ENCODE data around the gene CTIF. TPM values are rescaled to one million over a fixed set of nuclear protein-coding genes. Genes with fewer than 3 reads are reported as not detected.
"Not testable (repeated sequence)": the region's sequence is repeated elsewhere in the genome, so short reads cannot be mapped to it uniquely, and the experiment has no call there.

CTIF gene
- polyA plus RNA-seq (ENCODE audit: insufficient read length in 10 of 10) = 10 to 100 TPM; 25.4 to 43.6 (median 34.2) TPM
- long read RNA-seq, donor 1, full-length matches to known transcripts = 3 of 3 reads
- long read RNA-seq, donor 1, partial matches to known transcripts = 0 of 3 reads
- long read RNA-seq, donor 1, other reads (novel, unspliced or antisense) = 0 of 3 reads
- long read RNA-seq, donor 2, full-length matches to known transcripts = 2 of 12 reads
- long read RNA-seq, donor 2, partial matches to known transcripts = 10 of 12 reads
- long read RNA-seq, donor 2, other reads (novel, unspliced or antisense) = 0 of 12 reads
- long read RNA-seq, donor 3 = 0 reads
- long read RNA-seq, donor 4, full-length matches to known transcripts = 2 of 2 reads
- long read RNA-seq, donor 4, partial matches to known transcripts = 0 of 2 reads
- long read RNA-seq, donor 4, other reads (novel, unspliced or antisense) = 0 of 2 reads
- long read RNA-seq, donor 5, full-length matches to known transcripts = 3 of 3 reads
- long read RNA-seq, donor 5, partial matches to known transcripts = 0 of 3 reads
- long read RNA-seq, donor 5, other reads (novel, unspliced or antisense) = 0 of 3 reads
- long read RNA-seq, donor 6, full-length matches to known transcripts = 1 of 1 reads
- long read RNA-seq, donor 6, partial matches to known transcripts = 0 of 1 reads
- long read RNA-seq, donor 6, other reads (novel, unspliced or antisense) = 0 of 1 reads
- long read RNA-seq, donor 7, partial matches to known transcripts = 0 of 2 reads
- long read RNA-seq, donor 7, other reads (novel, unspliced or antisense) = 0 of 2 reads
- long read RNA-seq, donor 8, full-length matches to known transcripts = 1 of 1 reads
- long read RNA-seq, donor 8, partial matches to known transcripts = 0 of 1 reads
- long read RNA-seq, donor 8, other reads (novel, unspliced or antisense) = 0 of 1 reads
- long read RNA-seq, donor 9, partial matches to known transcripts = 0 of 1 reads
- long read RNA-seq, donor 9, other reads (novel, unspliced or antisense) = 0 of 1 reads

DNA sequence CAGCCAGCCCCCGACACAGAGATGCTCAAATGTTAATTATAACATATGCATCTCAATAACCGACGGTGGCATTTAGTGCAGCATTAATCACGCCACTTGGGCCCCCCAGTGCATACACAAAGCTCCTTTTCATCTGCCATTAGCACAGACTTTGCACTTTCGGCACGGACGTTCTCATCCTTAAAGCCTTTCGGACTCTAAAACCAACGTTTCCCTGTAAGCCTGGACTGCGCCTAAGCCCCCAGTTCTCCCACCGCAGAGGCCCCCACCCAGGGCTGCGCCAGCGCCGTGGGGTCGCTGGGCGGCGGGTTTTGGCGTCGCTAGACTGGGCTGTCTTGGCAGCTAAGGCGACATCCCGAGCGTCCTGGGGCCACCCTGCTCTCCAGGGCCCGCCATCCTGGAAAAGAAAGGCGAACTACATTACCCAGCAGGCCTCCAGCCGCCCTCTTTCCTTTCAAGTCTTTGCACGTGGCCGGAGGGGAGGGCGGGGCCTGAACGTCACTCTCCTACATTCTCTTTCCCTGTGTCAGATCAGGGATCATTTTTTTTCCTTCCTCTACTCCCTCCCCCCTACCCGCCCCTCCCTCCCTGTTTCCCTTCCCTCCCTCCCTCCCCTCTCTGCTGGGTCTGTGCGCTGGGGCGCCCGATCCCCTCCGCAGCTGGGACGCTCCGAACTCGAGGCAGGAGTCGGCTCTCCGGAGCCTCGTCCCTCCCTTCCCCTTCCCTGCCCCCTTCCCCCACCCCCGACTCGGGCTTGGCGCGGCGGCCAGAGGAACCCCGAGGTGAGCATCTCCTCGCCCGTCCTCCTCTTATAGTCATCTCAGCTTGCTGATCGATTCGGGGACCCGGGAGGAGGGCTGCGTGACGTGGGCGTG lies at the start of gene CTIF:
Gene CTIF (plus strand): TSS at position 501 of the 875 bp plus-strand sequence. CDS start 80,535 bp downstream, outside the sequence.
- DNase-seq = peak; percentile 97 to 99 (median 98)

DNA sequence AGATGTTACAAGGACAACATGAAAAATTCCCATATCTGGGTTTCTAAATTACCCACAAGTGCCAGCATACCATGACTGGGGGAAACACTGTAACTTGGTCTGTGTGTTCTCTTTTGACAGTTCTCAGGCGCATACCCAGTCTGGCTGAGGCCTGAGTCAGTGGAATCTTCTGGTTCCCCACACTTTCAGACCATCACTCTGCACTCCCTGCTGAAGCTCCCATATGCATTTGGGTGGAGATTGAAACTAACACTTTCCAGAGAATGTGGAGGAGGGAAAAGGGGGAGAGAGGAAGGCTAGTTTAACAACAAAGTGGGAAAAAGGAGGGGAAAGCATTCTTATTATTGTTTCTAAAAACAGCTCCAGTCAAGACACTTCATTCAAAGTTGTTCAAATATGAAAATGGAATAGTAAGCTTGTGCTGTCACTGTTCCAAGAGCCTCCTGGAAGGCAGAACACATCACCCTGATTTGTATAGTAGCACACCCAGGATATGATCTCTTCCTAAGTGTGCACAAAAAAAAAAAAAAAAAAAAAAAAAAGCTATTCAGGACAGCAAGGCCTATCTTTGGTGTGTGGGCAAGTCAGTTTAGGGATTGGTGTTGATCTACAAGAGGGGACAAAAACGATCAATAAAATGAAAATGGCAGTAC lies 48.1 kb upstream of the CTIF start:
- DNase-seq = no peak

- DNase-seq = no peak
Observed at GRCh38 chr18:48492880-48493279, 46.0 kb upstream of the CTIF start.

- no peak for DNase-seq
Observed at GRCh38 chr18:48493434-48494230, 45.2 kb upstream of the CTIF start.

DNA sequence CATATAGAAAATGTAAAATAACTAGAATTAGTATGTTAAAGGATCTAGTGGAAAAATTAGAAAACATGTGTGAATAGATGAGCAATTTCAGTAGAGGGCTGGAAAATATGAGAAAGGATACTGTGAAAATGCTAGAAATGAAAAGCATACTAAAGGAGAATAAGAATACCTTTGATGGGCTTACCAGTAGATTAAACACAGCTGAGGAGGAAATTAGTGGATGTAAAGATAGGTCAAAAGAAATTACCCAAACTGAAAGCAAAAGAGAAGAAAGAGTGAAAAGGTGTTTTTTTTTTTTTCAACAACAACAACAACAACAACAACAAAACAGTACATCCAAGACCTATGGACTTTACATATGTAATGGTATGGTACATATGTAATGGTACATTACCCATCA lies 41.0 kb upstream of the CTIF start:
- DNase-seq = no peak

DNA sequence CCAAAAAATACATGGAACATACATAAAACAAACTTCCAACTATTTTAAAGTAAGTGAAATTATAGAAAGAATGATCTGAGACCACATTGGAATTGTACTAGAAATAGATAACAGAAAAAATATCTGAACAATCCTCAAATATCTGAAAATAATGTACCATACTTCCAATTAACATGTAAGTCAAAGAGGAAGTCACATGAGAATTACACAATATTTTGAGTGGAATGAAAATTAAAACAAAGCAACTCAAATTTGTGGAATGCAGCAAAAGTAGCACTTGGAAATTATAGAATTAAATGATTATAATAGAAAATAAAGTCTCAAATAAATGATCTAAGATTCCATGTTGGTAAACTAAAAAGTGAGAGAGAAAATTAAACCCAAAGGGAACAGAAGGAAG lies 38.3 kb upstream of the CTIF start:
- DNase-seq = no peak

DNA sequence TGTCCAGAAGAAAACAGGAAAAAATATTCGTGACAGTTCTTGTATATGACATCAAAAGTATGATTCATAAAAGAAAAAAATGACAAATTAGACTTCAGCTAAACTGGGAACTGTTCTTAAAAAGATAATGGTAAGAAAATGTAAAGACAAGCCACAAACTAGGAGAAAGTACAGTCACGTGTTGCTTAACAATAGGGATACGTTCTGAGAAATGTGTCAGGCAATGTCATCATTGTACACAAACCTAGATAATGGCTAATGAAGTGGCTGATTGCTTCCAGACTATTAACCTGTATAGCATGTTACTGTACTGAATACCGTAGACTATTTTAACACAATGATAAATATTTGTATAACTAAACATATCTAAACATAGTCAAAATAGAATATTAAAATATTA lies 35.9 kb upstream of the CTIF start:
- no peak for DNase-seq

- DNase-seq = no peak
Observed at GRCh38 chr18:48504819-48505218, 34.0 kb upstream of the CTIF start.

- DNase-seq = not testable (repeated sequence)
Observed at GRCh38 chr18:48506983-48507568, 31.8 kb upstream of the CTIF start.

DNA sequence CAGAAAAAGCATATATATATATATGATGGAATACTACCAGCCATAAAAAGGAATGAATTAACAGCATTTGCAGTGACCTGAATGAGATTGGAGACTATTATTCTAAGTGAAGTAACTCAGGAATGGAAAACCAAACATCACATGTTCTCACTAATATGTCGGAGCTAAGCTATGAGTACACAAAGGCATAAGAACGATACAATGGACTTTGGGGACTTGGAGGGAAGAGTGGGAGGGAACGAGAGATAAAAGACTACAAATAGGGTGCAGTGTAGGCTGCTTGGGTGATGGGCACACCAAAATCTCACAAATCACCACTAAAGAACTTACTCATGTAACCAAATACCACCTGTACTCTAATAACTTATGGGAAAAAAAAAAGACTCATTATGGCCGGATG lies 26.3 kb upstream of the CTIF start:
- DNase-seq = not testable (repeated sequence)

GRCh38 chr18:48514786-48515185 lies 24.0 kb upstream of the CTIF start:
- DNase-seq = peak in 1 of 3 donors; percentile 12

DNA sequence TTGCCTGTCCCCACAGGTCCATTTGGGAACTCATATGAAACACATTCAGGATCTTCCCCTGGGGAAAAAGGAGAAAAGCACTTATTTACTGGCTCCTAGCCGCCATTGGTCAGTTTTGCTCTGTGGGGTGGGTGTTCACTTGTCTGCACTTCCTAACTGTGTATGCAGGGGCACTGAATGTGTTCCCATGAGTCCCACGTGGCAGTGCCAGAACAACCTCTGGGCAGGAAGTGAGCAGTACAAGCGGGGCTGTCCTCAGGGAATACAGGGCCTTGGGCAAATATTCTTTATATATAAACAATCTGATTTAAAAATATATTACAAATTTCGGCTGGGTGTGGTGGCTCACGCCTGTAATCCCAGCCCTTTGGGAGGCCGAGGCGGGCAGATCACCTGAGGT lies 21.8 kb upstream of the CTIF start:
- no peak for DNase-seq

- DNase-seq = no peak
Observed at GRCh38 chr18:48519431-48520100, 19.3 kb upstream of the CTIF start.

DNA sequence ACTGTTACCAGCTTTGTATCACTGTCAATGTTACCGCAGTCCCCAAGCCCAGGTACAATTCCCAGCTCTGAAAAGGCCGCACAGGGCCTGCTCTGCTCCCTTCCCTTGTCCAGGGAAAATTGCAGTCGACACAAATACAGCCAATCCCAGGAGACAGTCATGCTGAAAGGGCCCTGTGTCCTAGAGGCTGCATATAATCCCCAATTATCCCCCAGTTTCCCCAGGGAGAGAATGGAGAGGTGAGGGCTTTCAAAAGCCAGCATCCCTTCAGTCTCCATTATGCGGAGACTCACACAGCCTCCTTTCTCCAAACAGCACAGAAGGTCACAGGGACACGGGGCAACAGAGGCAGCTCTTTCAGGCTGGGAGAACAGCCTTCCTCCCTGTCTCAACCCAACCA lies 17.1 kb upstream of the CTIF start:
- DNase-seq = no peak

GRCh38 chr18:48525671-48526070 lies 13.2 kb upstream of the CTIF start:
- no peak for DNase-seq

- DNase-seq = no peak
Observed at GRCh38 chr18:48527461-48527860, 11.4 kb upstream of the CTIF start.

- no peak for DNase-seq
Observed at GRCh38 chr18:48528861-48529260, 10.0 kb upstream of the CTIF start.

DNA sequence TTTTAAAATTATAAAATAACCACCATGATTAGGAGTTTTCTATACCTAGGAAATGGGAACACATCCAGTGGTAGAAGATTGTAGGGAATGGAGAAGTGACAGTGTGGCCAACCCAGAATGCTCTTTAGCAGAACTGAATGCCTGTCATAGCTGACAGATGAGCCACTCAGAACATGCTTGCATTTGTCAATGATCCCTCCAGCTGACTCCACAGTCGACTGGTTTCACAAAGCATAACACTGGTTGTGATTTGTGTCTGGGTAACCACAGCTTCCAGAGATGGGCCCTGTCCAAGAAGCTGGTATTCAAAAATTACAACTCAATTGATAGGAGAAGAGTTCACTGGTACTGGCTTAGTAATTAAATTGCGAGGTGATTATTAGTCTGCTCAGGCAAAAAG lies 9.0 kb upstream of the CTIF start:
- peak in 2 of 3 donors; percentile 22 to 83 for DNase-seq
